Ishikawa (cell line): ENCODE results near the gene CARD11.

Source experiments
- CEBPB ChIP-seq: IDR thresholded peaks from 2 replicates; pipeline ENCODE4 v1.6.1; 2012
- CREB1 ChIP-seq: IDR thresholded peaks from 2 replicates; pipeline ENCODE4 v1.6.1; 2012; ENCODE audit warnings: low read depth
- EGR1 ChIP-seq: IDR thresholded peaks from 2 replicates; pipeline ENCODE4 v1.6.1; 2012
- EP300 ChIP-seq: IDR thresholded peaks from 2 replicates; pipeline ENCODE4 v1.6.1; 2012; ENCODE audit warnings: borderline replicate concordance
- FOXM1 ChIP-seq: IDR thresholded peaks from 2 replicates; pipeline ENCODE4 v1.6.1; 2012; ENCODE audit warnings: low read depth, borderline replicate concordance
- MAX ChIP-seq: IDR thresholded peaks from 2 replicates; pipeline ENCODE4 v1.6.1; 2012
- NFIC ChIP-seq: IDR thresholded peaks from 2 replicates; pipeline ENCODE4 v1.6.1; 2012
- RAD21 ChIP-seq: IDR thresholded peaks from 2 replicates; pipeline ENCODE4 v1.6.1; 2012; ENCODE audit warnings: low read depth
- TAF1 ChIP-seq: IDR thresholded peaks from 2 replicates; pipeline ENCODE4 v1.6.1; 2012; ENCODE audit warnings: low read depth, mild to moderate bottlenecking
- TCF12 ChIP-seq: IDR thresholded peaks from 2 replicates; pipeline ENCODE4 v1.6.1; 2012; ENCODE audit warnings: low read depth
- TEAD4 ChIP-seq: IDR thresholded peaks from 2 replicates; pipeline ENCODE4 v1.6.1; 2012
- YY1 ChIP-seq: IDR thresholded peaks from 2 replicates; pipeline ENCODE4 v1.6.1; 2012; ENCODE audit warnings: low read depth
- ZBTB7A ChIP-seq: IDR thresholded peaks from 2 replicates; pipeline ENCODE4 v1.6.1; 2012; ENCODE audit warnings: low read depth
- TF ChIP-seq, protein P1 (sequence below): IDR thresholded peaks from 2 replicates; pipeline ENCODE4 v1.6.1; 2012; ENCODE audit warnings: low read depth, mild to moderate bottlenecking
- TF ChIP-seq, protein P2 (sequence below): IDR thresholded peaks from 2 replicates; pipeline ENCODE4 v1.6.1; 2012

Gene CARD11

DNA sequence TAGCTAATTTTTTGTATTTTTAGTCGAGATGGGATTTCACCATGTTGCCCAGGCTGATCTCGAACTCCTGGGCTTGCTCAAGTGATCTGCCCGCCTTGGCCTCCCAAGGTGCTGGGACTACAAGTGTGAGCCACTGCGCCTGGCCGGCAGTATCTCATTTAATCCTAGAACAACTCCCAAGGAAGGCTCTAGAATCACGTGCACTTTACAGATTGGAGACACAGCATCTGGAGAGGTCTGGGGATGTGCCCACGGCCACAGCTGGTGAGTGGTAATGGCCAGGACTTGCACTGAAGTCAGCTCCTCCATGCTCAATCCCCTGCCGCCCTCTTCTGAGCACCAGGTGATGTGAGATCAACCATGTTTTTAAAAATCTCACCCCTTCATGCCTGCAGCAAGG lies 43.1 kb downstream of the CARD11 start:
- TF ChIP-seq MAX (no peak), CREB1 (no peak), EP300 (no peak), CEBPB (no peak)
- TF ChIP-seq, protein P1, sequence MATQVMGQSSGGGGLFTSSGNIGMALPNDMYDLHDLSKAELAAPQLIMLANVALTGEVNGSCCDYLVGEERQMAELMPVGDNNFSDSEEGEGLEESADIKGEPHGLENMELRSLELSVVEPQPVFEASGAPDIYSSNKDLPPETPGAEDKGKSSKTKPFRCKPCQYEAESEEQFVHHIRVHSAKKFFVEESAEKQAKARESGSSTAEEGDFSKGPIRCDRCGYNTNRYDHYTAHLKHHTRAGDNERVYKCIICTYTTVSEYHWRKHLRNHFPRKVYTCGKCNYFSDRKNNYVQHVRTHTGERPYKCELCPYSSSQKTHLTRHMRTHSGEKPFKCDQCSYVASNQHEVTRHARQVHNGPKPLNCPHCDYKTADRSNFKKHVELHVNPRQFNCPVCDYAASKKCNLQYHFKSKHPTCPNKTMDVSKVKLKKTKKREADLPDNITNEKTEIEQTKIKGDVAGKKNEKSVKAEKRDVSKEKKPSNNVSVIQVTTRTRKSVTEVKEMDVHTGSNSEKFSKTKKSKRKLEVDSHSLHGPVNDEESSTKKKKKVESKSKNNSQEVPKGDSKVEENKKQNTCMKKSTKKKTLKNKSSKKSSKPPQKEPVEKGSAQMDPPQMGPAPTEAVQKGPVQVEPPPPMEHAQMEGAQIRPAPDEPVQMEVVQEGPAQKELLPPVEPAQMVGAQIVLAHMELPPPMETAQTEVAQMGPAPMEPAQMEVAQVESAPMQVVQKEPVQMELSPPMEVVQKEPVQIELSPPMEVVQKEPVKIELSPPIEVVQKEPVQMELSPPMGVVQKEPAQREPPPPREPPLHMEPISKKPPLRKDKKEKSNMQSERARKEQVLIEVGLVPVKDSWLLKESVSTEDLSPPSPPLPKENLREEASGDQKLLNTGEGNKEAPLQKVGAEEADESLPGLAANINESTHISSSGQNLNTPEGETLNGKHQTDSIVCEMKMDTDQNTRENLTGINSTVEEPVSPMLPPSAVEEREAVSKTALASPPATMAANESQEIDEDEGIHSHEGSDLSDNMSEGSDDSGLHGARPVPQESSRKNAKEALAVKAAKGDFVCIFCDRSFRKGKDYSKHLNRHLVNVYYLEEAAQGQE: no peak

- TF ChIP-seq FOXM1 (no peak), TCF12 (no peak), ZBTB7A (no peak), EP300 (no peak), NFIC (no peak), TEAD4 (no peak), CREB1 (no peak), CEBPB (no peak), EGR1 (no peak), TAF1 (no peak)
- TF ChIP-seq, protein P1: no peak
- TF ChIP-seq, protein P2, sequence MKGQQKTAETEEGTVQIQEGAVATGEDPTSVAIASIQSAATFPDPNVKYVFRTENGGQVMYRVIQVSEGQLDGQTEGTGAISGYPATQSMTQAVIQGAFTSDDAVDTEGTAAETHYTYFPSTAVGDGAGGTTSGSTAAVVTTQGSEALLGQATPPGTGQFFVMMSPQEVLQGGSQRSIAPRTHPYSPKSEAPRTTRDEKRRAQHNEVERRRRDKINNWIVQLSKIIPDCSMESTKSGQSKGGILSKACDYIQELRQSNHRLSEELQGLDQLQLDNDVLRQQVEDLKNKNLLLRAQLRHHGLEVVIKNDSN: no peak
Measured at GRCh38 chr7:2999078-2999500, 44.6 kb downstream of the CARD11 start.

GRCh38 chr7:2997014-2997413 lies 46.7 kb downstream of the CARD11 start:
- no peak for TF ChIP-seq RAD21
- no peak for TF ChIP-seq TEAD4
- TF ChIP-seq, protein P1: no peak
- no peak for TF ChIP-seq CEBPB
- TF ChIP-seq, protein P2: no peak
- TF ChIP-seq EGR1: no peak
- TF ChIP-seq ZBTB7A: no peak
- no peak for TF ChIP-seq TCF12
- no peak for TF ChIP-seq YY1
- no peak for TF ChIP-seq TAF1
- no peak for TF ChIP-seq FOXM1
- TF ChIP-seq NFIC: no peak
- TF ChIP-seq EP300: no peak
- TF ChIP-seq CREB1: no peak
- TF ChIP-seq MAX: no peak

DNA sequence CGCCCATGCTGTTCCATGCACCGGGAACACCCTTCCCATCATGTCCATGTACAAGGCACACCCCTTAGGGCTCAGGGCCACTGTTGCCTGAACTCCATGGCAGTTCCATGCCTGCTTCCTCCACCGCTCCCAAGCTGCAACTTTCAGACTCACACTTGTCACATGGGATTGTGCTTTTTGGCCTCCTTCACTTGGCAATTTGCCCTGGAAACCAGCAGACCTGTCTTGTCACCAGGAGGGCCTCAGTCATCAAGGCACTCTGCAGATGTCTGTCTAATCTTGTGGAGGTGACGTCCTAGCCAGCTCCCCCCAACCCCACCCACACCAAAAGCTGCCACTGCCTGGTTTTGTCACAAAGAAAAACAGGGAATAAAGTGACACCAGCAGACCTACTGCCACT lies 47.5 kb downstream of the CARD11 start:
- TF ChIP-seq CREB1 (no peak), EGR1 (no peak), CEBPB (no peak), TEAD4 (no peak), MAX (no peak), FOXM1 (no peak), TAF1 (no peak), EP300 (no peak), RAD21 (no peak), YY1 (no peak), ZBTB7A (no peak), NFIC (no peak), TCF12 (no peak)
- TF ChIP-seq, protein P2: no peak
- TF ChIP-seq, protein P1: no peak
